ENCODE measurements around the gene AIF1.

The AIF1 gene

DNA sequence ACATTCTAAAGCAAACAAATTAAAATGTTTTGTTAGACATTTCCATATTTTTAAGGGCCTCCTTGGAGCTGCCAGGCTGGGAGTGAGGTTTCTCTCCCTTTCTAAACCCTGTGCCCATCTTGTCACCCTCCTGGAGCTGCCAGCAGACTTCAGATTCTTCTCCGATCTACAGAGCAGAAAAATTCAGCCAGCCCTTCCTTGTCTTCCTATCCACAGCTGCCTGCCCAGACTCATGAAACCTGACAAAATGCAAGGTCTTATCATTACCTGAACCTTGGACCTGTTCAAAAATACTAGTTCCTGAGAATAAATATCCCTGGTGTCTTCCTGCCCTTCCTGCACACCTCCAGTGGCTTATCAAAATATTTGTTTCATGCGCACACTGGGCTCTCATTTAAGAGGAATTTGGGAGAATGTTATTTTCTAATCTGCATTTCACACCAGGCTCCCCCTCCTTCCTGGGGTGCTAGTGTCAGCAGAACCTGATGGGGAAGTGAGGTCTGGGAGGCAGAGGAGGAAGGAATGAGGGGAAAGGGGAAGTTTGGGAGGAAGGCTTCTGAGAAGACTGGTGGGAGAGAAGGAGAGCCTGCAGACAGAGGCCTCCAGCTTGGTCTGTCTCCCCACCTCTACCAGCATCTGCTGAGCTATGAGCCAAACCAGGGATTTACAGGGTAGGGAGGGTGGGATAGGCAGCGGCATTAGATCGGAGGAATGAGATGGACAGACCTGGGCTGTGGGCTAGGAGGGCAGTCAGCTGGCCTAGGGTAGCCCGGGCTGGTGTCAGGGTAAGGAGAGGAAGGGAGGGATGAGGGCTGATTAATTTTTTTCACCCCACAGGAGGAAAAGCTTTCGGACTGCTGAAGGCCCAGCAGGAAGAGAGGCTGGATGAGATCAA, at the start of gene AIF1:
TSS of gene AIF1 (plus strand) at position 551 of the 895 bp plus-strand sequence. CDS start at position 647, 96 bp downstream.
- FAIRE-seq, result no peak

DNA sequence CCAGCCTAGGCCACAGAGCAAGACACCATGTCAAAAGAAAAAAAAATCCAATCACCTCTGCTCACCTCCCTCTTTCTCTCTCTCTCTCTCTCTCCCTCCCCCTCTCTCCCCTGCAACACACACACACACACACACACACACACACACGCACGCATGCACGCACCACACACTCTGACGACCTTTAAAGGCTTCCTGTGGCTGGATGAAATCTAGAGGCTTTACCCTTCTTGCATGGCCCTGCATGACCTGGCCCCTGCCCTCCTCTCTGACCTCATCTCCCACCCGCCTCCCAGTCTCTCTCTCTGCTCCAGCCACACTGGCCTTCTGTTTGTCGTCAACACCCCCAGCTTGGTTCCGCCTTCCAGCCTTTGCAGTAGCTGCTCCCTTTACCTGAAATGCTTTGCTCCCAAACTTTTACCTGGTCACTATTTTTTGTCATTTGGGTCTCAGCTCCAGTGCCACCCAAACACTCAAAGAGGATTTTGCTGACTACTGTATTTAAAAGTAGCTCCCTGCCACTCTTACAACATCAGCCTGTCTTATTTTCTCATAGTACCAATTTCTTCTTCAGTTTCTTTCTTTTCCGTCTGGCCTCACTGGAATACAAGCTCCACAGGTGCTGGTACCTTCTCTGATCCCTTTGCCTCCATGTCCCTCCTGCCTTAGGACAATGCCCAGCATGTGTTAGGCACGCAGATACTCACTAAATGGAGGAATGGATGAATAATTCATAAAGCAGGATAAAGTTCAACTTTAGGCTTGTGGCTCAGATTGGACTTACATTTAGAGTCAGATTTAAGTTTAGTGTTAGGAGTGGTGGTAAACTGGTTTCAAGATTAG, 47.3 kb upstream of the AIF1 start:
- no peak for FAIRE-seq

DNA sequence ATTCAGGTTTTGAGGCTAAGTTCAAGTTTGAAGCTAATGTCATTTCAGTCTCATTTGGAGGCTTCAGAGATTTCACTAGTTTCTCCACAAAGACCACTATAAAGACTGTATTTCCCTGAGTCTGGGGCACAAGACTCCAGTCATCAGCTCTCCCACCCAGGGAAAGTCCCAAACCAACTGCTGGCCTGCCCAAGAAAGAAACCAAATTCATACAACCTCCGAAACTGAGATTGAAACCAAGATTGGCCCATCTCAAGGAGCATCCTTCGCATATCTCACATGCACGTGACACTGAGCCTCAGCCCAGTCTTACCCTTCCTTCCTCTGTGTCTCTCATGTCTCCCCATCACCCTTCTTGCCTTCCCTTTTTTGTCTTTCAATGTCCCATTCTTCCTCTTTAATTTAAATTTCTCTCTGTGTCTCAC, 46.5 kb upstream of the AIF1 start:
- no peak for FAIRE-seq

DNA sequence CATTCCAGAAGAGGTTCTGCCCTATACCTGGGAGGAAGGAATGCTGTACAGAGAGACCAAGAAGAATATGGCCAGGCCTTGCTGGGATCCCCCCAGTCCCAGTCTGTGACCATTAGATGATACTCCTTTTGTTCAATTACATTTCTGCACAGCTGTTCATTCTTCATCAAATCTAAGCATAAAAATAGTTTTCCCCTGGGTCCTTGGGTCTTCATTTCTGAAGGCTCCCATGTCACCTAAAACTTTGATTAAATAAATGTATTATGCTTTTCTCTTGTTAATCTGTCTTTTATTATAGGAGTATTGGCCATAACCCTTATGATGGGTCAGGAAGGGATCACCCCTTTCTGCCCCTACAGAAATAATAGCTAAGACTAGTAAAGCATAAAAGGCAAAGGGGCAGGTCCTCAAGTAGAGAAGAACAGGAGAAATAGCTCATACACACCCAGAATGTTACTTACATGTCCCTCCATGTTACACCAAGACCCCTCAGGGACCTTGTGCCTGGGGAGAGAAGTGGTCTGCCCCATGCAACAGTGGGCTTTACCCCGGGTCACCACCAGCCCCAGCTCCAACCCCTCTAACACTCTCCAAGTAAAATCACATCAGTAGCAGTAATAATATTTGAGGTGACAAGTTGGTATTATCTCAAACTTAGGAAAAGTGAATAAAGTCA, 45.0 kb upstream of the AIF1 start:
- no peak for FAIRE-seq

DNA sequence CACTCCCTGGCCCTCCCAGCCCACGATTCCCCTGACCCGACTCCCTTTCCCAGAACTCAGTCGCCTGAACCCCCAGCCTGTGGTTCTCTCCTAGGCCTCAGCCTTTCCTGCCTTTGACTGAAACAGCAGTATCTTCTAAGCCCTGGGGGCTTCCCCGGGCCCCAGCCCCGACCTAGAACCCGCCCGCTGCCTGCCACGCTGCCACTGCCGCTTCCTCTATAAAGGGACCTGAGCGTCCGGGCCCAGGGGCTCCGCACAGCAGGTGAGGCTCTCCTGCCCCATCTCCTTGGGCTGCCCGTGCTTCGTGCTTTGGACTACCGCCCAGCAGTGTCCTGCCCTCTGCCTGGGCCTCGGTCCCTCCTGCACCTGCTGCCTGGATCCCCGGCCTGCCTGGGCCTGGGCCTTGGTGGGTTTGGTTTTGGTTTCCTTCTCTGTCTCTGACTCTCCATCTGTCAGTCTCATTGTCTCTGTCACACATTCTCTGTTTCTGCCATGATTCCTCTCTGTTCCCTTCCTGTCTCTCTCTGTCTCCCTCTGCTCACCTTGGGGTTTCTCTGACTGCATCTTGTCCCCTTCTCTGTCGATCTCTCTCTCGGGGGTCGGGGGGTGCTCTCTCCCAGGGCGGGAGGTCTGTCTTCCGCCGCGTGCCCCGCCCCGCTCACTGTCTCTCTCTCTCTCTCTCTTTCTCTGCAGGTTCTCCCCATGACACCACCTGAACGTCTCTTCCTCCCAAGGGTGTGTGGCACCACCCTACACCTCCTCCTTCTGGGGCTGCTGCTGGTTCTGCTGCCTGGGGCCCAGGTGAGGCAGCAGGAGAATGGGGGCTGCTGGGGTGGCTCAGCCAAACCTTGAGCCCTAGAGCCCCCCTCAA, 42.8 kb upstream of the AIF1 start, which contains the start of gene LTA:
TSS of gene LTA (plus strand) at position 249 of the 871 bp plus-strand sequence. CDS start at position 703, 454 bp downstream.
- FAIRE-seq, result no peak

DNA sequence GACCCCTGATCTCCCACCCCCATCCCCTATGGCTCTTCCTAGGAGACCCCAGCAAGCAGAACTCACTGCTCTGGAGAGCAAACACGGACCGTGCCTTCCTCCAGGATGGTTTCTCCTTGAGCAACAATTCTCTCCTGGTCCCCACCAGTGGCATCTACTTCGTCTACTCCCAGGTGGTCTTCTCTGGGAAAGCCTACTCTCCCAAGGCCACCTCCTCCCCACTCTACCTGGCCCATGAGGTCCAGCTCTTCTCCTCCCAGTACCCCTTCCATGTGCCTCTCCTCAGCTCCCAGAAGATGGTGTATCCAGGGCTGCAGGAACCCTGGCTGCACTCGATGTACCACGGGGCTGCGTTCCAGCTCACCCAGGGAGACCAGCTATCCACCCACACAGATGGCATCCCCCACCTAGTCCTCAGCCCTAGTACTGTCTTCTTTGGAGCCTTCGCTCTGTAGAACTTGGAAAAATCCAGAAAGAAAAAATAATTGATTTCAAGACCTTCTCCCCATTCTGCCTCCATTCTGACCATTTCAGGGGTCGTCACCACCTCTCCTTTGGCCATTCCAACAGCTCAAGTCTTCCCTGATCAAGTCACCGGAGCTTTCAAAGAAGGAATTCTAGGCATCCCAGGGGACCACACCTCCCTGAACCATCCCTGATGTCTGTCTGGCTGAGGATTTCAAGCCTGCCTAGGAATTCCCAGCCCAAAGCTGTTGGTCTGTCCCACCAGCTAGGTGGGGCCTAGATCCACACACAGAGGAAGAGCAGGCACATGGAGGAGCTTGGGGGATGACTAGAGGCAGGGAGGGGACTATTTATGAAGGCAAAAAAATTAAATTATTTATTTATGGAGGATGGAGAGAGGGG, 41.6 kb upstream of the AIF1 start:
- no peak for FAIRE-seq

DNA sequence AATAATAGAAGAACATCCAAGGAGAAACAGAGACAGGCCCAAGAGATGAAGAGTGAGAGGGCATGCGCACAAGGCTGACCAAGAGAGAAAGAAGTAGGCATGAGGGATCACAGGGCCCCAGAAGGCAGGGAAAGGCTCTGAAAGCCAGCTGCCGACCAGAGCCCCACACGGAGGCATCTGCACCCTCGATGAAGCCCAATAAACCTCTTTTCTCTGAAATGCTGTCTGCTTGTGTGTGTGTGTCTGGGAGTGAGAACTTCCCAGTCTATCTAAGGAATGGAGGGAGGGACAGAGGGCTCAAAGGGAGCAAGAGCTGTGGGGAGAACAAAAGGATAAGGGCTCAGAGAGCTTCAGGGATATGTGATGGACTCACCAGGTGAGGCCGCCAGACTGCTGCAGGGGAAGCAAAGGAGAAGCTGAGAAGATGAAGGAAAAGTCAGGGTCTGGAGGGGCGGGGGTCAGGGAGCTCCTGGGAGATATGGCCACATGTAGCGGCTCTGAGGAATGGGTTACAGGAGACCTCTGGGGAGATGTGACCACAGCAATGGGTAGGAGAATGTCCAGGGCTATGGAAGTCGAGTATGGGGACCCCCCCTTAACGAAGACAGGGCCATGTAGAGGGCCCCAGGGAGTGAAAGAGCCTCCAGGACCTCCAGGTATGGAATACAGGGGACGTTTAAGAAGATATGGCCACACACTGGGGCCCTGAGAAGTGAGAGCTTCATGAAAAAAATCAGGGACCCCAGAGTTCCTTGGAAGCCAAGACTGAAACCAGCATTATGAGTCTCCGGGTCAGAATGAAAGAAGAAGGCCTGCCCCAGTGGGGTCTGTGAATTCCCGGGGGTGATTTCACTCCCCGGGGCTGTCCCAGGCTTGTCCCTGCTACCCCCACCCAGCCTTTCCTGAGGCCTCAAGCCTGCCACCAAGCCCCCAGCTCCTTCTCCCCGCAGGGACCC, 40.6 kb upstream of the AIF1 start:
- no peak for FAIRE-seq

DNA sequence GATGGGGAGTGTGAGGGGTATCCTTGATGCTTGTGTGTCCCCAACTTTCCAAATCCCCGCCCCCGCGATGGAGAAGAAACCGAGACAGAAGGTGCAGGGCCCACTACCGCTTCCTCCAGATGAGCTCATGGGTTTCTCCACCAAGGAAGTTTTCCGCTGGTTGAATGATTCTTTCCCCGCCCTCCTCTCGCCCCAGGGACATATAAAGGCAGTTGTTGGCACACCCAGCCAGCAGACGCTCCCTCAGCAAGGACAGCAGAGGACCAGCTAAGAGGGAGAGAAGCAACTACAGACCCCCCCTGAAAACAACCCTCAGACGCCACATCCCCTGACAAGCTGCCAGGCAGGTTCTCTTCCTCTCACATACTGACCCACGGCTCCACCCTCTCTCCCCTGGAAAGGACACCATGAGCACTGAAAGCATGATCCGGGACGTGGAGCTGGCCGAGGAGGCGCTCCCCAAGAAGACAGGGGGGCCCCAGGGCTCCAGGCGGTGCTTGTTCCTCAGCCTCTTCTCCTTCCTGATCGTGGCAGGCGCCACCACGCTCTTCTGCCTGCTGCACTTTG, 39.6 kb upstream of the AIF1 start, which contains the start of gene TNF:
TSS of gene TNF (plus strand) at position 231 of the 567 bp plus-strand sequence. CDS start at position 408, 177 bp downstream.
- no peak for FAIRE-seq

DNA sequence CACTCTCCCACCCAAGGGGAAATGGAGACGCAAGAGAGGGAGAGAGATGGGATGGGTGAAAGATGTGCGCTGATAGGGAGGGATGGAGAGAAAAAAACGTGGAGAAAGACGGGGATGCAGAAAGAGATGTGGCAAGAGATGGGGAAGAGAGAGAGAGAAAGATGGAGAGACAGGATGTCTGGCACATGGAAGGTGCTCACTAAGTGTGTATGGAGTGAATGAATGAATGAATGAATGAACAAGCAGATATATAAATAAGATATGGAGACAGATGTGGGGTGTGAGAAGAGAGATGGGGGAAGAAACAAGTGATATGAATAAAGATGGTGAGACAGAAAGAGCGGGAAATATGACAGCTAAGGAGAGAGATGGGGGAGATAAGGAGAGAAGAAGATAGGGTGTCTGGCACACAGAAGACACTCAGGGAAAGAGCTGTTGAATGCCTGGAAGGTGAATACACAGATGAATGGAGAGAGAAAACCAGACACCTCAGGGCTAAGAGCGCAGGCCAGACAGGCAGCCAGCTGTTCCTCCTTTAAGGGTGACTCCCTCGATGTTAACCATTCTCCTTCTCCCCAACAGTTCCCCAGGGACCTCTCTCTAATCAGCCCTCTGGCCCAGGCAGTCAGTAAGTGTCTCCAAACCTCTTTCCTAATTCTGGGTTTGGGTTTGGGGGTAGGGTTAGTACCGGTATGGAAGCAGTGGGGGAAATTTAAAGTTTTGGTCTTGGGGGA, 38.9 kb upstream of the AIF1 start:
- no peak for FAIRE-seq

DNA sequence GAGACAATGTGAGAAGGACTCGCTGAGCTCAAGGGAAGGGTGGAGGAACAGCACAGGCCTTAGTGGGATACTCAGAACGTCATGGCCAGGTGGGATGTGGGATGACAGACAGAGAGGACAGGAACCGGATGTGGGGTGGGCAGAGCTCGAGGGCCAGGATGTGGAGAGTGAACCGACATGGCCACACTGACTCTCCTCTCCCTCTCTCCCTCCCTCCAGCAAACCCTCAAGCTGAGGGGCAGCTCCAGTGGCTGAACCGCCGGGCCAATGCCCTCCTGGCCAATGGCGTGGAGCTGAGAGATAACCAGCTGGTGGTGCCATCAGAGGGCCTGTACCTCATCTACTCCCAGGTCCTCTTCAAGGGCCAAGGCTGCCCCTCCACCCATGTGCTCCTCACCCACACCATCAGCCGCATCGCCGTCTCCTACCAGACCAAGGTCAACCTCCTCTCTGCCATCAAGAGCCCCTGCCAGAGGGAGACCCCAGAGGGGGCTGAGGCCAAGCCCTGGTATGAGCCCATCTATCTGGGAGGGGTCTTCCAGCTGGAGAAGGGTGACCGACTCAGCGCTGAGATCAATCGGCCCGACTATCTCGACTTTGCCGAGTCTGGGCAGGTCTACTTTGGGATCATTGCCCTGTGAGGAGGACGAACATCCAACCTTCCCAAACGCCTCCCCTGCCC, 38.0 kb upstream of the AIF1 start:
- no peak for FAIRE-seq

DNA sequence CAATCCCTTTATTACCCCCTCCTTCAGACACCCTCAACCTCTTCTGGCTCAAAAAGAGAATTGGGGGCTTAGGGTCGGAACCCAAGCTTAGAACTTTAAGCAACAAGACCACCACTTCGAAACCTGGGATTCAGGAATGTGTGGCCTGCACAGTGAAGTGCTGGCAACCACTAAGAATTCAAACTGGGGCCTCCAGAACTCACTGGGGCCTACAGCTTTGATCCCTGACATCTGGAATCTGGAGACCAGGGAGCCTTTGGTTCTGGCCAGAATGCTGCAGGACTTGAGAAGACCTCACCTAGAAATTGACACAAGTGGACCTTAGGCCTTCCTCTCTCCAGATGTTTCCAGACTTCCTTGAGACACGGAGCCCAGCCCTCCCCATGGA, 37.5 kb upstream of the AIF1 start:
- FAIRE-seq, result no peak

DNA sequence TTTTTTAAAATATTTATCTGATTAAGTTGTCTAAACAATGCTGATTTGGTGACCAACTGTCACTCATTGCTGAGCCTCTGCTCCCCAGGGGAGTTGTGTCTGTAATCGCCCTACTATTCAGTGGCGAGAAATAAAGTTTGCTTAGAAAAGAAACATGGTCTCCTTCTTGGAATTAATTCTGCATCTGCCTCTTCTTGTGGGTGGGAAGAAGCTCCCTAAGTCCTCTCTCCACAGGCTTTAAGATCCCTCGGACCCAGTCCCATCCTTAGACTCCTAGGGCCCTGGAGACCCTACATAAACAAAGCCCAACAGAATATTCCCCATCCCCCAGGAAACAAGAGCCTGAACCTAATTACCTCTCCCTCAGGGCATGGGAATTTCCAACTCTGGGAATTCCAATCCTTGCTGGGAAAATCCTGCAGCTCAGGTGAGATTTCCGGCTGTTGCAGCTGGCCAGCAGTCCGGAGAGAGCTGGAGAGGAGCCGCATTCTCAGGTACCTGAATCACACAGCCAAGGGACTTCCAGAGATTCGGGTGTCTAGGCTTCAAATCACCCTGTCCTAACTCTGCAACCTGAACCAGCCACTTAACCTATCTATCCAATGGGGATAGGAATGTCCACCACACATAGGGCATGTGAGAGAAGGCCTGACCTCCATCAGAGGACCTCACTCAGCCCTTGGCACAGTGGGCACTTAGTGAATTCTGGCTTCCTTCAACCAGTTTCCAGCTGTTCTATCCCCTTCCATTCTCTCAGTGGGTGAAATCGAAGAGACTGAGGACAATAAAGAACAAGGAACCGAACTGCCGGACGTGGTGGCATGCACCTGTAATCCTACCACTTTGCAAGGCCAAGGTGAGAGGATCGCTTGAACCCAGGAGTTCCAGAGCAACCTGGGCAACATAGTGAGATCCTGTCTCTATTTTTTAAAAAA, 36.6 kb upstream of the AIF1 start:
- no peak for FAIRE-seq

DNA sequence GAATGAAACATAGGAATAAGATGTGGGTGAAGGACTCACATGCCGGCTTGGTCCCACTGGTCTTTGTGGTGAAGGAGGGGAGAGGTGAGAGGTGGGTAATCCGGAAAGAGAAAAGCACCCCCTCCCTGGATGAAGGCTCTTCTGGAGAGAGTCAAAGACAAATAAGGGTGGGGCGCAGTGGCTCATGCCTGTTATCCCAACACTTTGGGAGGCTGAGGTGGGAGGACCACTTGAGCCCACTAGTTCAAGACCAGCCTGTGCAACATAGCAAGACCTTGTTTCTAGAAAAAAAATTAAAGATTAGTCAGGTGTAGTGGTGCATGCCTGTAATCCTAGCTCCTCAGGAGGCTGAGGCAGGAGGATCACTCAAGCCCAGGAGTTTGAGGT, 35.9 kb upstream of the AIF1 start:
- no peak for FAIRE-seq

DNA sequence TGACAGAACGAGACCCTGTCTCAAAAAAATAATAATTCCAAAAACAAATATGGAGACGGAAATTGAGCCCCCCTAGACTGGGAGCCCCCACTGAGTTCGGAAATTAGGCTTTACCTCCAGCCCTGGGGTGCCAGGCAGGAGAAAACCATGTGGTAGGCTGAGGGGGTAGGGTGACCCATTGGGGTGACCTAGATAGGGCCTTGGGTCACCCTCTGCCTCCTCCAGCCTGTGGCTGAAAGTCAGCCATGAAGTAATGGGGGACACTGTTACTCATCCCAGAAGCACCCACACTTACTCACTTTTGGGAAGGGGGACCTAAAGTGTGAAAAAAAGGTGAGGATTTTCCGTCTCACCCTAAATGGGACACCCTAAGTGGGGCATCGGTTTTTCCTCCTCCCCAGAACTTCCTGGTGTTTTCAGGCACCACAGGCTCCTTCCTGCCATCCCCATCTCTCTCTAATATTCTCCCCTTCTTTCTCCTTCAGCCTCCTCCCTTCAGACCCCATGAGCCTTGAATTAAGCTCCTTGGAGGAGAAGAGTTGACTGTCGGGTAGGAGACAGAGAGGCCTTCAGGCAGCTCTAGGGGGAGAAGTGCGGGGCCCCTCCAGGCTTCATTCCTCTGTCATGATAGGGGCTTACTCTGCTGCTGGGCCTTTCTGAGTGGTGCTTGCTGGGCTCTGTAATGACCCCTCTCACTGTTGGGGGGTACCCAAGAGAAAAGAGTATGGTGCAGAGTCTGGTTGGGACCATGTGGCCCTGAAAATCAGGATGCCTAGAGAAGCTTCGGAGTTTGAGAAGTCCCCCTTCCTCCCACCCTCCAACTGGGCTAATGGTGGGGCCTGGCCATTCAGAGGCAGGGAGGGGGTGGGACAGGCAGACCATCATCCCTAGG, 35.2 kb upstream of the AIF1 start:
- FAIRE-seq, result no peak

DNA sequence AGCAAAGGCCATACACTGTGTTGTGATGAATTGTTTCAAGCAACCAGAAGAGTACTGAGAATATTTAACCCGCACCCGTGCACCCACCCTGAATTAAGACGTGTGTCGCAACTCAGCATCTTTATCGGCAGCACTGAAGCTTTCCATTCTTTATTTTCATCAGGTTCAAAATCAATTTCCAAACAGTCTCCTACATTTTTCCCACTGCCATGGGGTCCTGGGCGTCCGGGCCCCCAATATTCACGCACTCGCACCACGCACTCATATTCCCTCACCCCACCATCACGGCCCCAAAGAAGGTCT, 34.6 kb upstream of the AIF1 start:
- FAIRE-seq, result no peak
